ENCODE data around the gene SUN2. TPM values are rescaled to one million over a fixed set of nuclear protein-coding genes. Genes with fewer than 3 reads are reported as not detected.
A peak's percentile ranks its signal among the peaks of the same experiment; 100 is the strongest.

SUN2 gene
- total RNA-seq, 1 donor from 2014 or later, result 209 TPM

- intact Hi-C loops (cut with DNase I), result no loop called here
- no peaks in the 10 kb centered on the region for H3K27me3 ChIP-seq (ENCODE audit: low read depth)
- ATAC-seq (no peak), DNase-seq (peak; percentile 90)
- H3K4me1 ChIP-seq, result peaks cover 52% of the 10 kb centered on the region
- peak overlapping the region; percentile 24 for H3K4me3 ChIP-seq
- H3K27ac ChIP-seq, result peak overlapping the region; percentile 62
- no peaks in the 10 kb centered on the region for H3K9me3 ChIP-seq
- peaks cover 71% of the 10 kb centered on the region for H3K36me3 ChIP-seq
- no peak for TF ChIP-seq CTCF (IDR thresholded peaks at IDR 0.05)
These were observed 4.1 kb downstream of the SUN2 start for GRCh38 chr22:38751422-38752346.

GRCh38 chr22:38751066-38751421 is 4.8 kb downstream of the SUN2 start:
- Histone ChIP-seq H3K4me3 (no peak overlapping the region), H3K9me3 (no peaks in the 10 kb centered on the region), H3K36me3 (peaks cover 78% of the 10 kb centered on the region), H3K27ac (peak overlapping the region; percentile 62), H3K27me3 (ENCODE audit: low read depth) (no peaks in the 10 kb centered on the region), H3K4me1 (peaks cover 46% of the 10 kb centered on the region)
- intact Hi-C loops (cut with DNase I), result no loop called here
- no peak for DNase-seq
- TF ChIP-seq CTCF (IDR thresholded peaks at IDR 0.05), result no peak
- ATAC-seq, result no peak

GRCh38 chr22:38750638-38751037 is 5.2 kb downstream of the SUN2 start:
- no peak for TF ChIP-seq CTCF (IDR thresholded peaks at IDR 0.05)
- Histone ChIP-seq H3K27me3 (ENCODE audit: low read depth) (no peaks in the 10 kb centered on the region), H3K9me3 (no peaks in the 10 kb centered on the region), H3K4me3 (no peak overlapping the region), H3K36me3 (peaks cover 82% of the 10 kb centered on the region), H3K4me1 (peaks cover 46% of the 10 kb centered on the region), H3K27ac (peak overlapping the region; percentile 62)
- DNase-seq (no peak), ATAC-seq (no peak)
- intact Hi-C loops (cut with DNase I), result no loop called here

GRCh38 chr22:38750104-38750503 is 5.7 kb downstream of the SUN2 start:
- H3K4me1 ChIP-seq, result peaks cover 46% of the 10 kb centered on the region
- H3K4me3 ChIP-seq, result no peak overlapping the region
- no peak for TF ChIP-seq CTCF (IDR thresholded peaks at IDR 0.05)
- DNase-seq (no peak), ATAC-seq (no peak)
- intact Hi-C loops (cut with DNase I), result no loop called here
- H3K27ac ChIP-seq, result peak overlapping the region; percentile 62
- H3K9me3 ChIP-seq, result no peaks in the 10 kb centered on the region
- H3K27me3 ChIP-seq (ENCODE audit: low read depth), result no peaks in the 10 kb centered on the region
- H3K36me3 ChIP-seq, result peaks cover 87% of the 10 kb centered on the region

- intact Hi-C loops (cut with DNase I), result no loop called here
- Histone ChIP-seq H3K27ac (no peak overlapping the region), H3K36me3 (peaks cover 99% of the 10 kb centered on the region)
These were observed 7.2 kb downstream of the SUN2 start for GRCh38 chr22:38748487-38749136.

More at GRCh38 chr22:38748487-38749136, 7.2 kb downstream of the SUN2 start:
- H3K4me3 ChIP-seq, result no peak overlapping the region
- DNase-seq (no peak), ATAC-seq (no peak)
- no peaks in the 10 kb centered on the region for H3K27me3 ChIP-seq (ENCODE audit: low read depth)
- no peaks in the 10 kb centered on the region for H3K9me3 ChIP-seq
- peaks cover 32% of the 10 kb centered on the region for H3K4me1 ChIP-seq
- no peak for TF ChIP-seq CTCF (IDR thresholded peaks at IDR 0.05)

Measured in lower lobe of right lung (tissue), 2 donors.